B cell (primary cell): ENCODE results near the gene HIPK3. TPM values are rescaled to one million over a fixed set of nuclear protein-coding genes. Genes with fewer than 3 reads are reported as not detected.
"Not testable (repeated sequence)": the region's sequence is repeated elsewhere in the genome, so short reads cannot be mapped to it uniquely, and the experiment has no call there.

Source experiments
- ATAC-seq: fragments of 200-7000 bp; cut with Tn5 transposase; one replicate; pipeline ENCODE4 v1.10.0; 2021; ENCODE audit warnings: low read depth, mild to moderate bottlenecking, moderate number of reproducible peaks, moderate library complexity
- CTCF ChIA-PET: fragments of 350-600 bp; sonication (Branson Sonifier 250); formaldehyde crosslinking; loops from one replicate; lab custom pipeline; 2021; ENCODE audit warnings: antibody characterized with exemption, inconsistent platforms; lab: Charles Lee
- POLR2A ChIA-PET: fragments of 350-600 bp; sonication (Branson Sonifier 250); formaldehyde crosslinking; loops from one replicate; lab custom pipeline; 2021; ENCODE audit warnings: antibody characterized with exemption; lab: Charles Lee
- DNase-seq: peaks from one replicate; pipeline ENCODE4 v3.0.0; 2013
- H2AFZ ChIP-seq: 2 replicates; pipeline ENCODE4 v1.6.1; 2012; ENCODE audit warnings: mild to moderate bottlenecking, low read depth, low read length; ENCODE audit not compliant: insufficient read depth, poor library complexity, severe bottlenecking
- H3K27ac ChIP-seq, 2 donors: 1 replicate in 1 of 2; 2 replicates in 1 of 2; pipeline ENCODE4 v1.5.1; 2012 to 2013; ENCODE audit warnings: low read length in 2 of 2, mild to moderate bottlenecking in 2 of 2, moderate library complexity in 1 of 2
- H3K27me3 ChIP-seq, 4 experiments: fragments of 200-600 bp in 1 of 4; sonication (generic) in 1 of 4; replicated peaks in 1 of 4; 1 replicate in 2 of 4; 2 replicates in 2 of 4; pipeline versions ENCODE4 v1.6.1 to v1.7.0; 2013 to 2016; ENCODE audit warnings: low read length in 3 of 4, mild to moderate bottlenecking in 2 of 4, mixed read lengths in 1 of 4, moderate library complexity in 1 of 4; ENCODE audit not compliant: insufficient read depth in 4 of 4, control insufficient read depth in 3 of 4; ENCODE audit errors: control extremely low read depth in 1 of 4
- H3K36me3 ChIP-seq, 2 experiments: replicated peaks in 1 of 2; 1 replicate in 1 of 2; 2 replicates in 1 of 2; pipeline versions ENCODE4 v1.6.1 to v1.7.1; 2013; ENCODE audit warnings: low read length in 1 of 2; ENCODE audit not compliant: insufficient read depth in 2 of 2, control insufficient read depth in 1 of 2; ENCODE audit errors: control extremely low read depth in 1 of 2, extremely low read depth in 1 of 2
- H3K4me1 ChIP-seq, 2 donors: fragments of 200-600 bp in 1 of 2; sonication (generic) in 1 of 2; 1 replicate in 1 of 2; 2 replicates in 1 of 2; pipeline versions ENCODE4 v1.5.1 to v1.6.1; 2013 to 2017; ENCODE audit warnings: low read length in 2 of 2; ENCODE audit not compliant: control insufficient read depth in 2 of 2, insufficient read depth in 2 of 2
- H3K4me2 ChIP-seq: replicated peaks from 2 replicates; pipeline ENCODE3; 2012; ENCODE audit warnings: mild to moderate bottlenecking, low read depth, low read length; ENCODE audit not compliant: poor library complexity, severe bottlenecking
- H3K4me3 ChIP-seq, 5 experiments: fragments of 200-600 bp in 1 of 5; sonication (generic) in 1 of 5; 1 replicate in 3 of 5; 2 replicates in 2 of 5; pipeline versions ENCODE4 v1.5.1 to v1.7.0; 2011 to 2016; ENCODE audit warnings: low read length in 4 of 5, mild to moderate bottlenecking in 4 of 5, low read depth in 2 of 5, control low read depth in 1 of 5, moderate library complexity in 1 of 5; ENCODE audit not compliant: insufficient read depth in 1 of 5; ENCODE audit errors: control extremely low read depth in 1 of 5, extremely low read depth in 1 of 5
- H3K79me2 ChIP-seq: fragments of 200-600 bp; sonication (generic); one replicate; pipeline ENCODE4 v1.6.0; 2016; ENCODE audit warnings: low read length; ENCODE audit not compliant: control insufficient read depth, insufficient read depth
- H3K9ac ChIP-seq: fragments of 200-600 bp; sonication (generic); 2 replicates; pipeline ENCODE4 v1.6.1; 2017; ENCODE audit warnings: mild to moderate bottlenecking, low read length, moderate library complexity
- H3K9me3 ChIP-seq, 3 donors: one replicate each; pipeline versions ENCODE4 v1.6.1 to v1.7.1; 2013; ENCODE audit warnings: low read length in 2 of 3; ENCODE audit not compliant: control insufficient read depth in 2 of 3, insufficient read depth in 1 of 3; ENCODE audit errors: control extremely low read depth in 1 of 3
- H4K20me1 ChIP-seq: 2 replicates; pipeline ENCODE4 v1.6.0; 2012; ENCODE audit warnings: mild to moderate bottlenecking, low read length; ENCODE audit not compliant: insufficient read depth, control insufficient read depth, poor library complexity, severe bottlenecking
- H3K27ac Mint-ChIP-seq: one replicate; pipeline ENCODE4 v1.8.0; 2021; ENCODE audit warnings: mixed read lengths
- H3K27me3 Mint-ChIP-seq: one replicate; pipeline ENCODE4 v1.8.0; 2021; ENCODE audit warnings: mixed read lengths
- H3K4me1 Mint-ChIP-seq: one replicate; pipeline ENCODE4 v1.8.0; 2021; ENCODE audit warnings: mixed read lengths
- H3K4me3 Mint-ChIP-seq: one replicate; pipeline ENCODE4 v1.8.0; 2021; ENCODE audit warnings: mixed read lengths
- H3K9me3 Mint-ChIP-seq: one replicate; pipeline ENCODE4 v1.8.0; 2022; ENCODE audit warnings: mixed read lengths; ENCODE audit not compliant: insufficient read depth
- EZH2 ChIP-seq: IDR thresholded peaks from 2 replicates; pipeline ENCODE4 v1.6.1; 2012; ENCODE audit warnings: borderline replicate concordance, low read depth, mild to moderate bottlenecking, moderate library complexity, low read length; ENCODE audit not compliant: insufficient read depth, poor library complexity, severe bottlenecking
- WGBS: methylation state at CpG from one replicate; pipeline ENCODE4 v1.1.5; 2013; ENCODE audit warnings: missing lambda C conversion rate; ENCODE audit not compliant: insufficient coverage; 5-methylcytosine and 5-hydroxymethylcytosine counted together
- intact Hi-C: fragments of 100-400 bp; cut with micrococcal nuclease; formaldehyde crosslinking; loops from one replicate; pipeline ENCODE4 v1.10.0; 2022
- polyA plus RNA-seq: library from polyadenylated mRNA; depleted of rRNA; stranded (reverse); fragments of >200 nt; gene quantifications from 2 replicates; pipeline ENCODE4 v1.2.3, GENCODE V29; 2012
- total RNA-seq, 2 donors: library from RNA; stranded (reverse); fragments of 120-200 nt in 1 of 2; gene quantifications; 1 replicate in 1 of 2; 2 replicates in 1 of 2; pipeline versions ENCODE4 v1.2.3 to v1.2.4, GENCODE V29; 2013 to 2022
- TF ChIP-seq, protein P1 (sequence below): fragments of 200-600 bp; IDR thresholded peaks from one replicate; pipeline ENCODE4 v1.8.0; 2022; ENCODE audit warnings: antibody characterized with exemption, mild to moderate bottlenecking

HIPK3 gene
- total and polyA plus RNA-seq, 2 donors (not counting 1 experiment from before 2014, with no cell fraction given), result 13.1 to 81.6 TPM

- no peaks in the 10 kb centered on the region for H3K36me3 ChIP-seq
- peak overlapping the region; percentile 95 for H3K9ac ChIP-seq
- DNase-seq, result no peak
- 4% methylated on average over 9 of the region's 14 CpGs for WGBS
- ChIA-PET POLR2A (interaction anchor here (0.6 to 0.7 kb wide), 2 partner anchors 227 to 794 kb away, joined by 4 read pairs; no protein-coding TSS in a partner anchor), CTCF (interaction anchor here (0.7 to 1.0 kb wide), 4 partner anchors 70 to 787 kb away, joined by 3 to 4 read pairs (median 4); partner anchors contain the start of gene CSTF3)
- peaks cover 77% of the 10 kb centered on the region for H3K79me2 ChIP-seq
- no peaks in the 10 kb centered on the region for H3K9me3 ChIP-seq
- Mint-ChIP-seq H3K27me3 (no peaks in the 10 kb centered on the region), H3K27ac (peak overlapping the region; percentile 100), H3K4me3 (peak overlapping the region; percentile 93), H3K9me3 (no peaks in the 10 kb centered on the region), H3K4me1 (peaks cover 55% of the 10 kb centered on the region)
- peak overlapping the region; percentile 86 for H3K4me2 ChIP-seq
- peak overlapping the region; percentile 98 to 99 for H3K27ac ChIP-seq
- H2AFZ ChIP-seq, result peak overlapping the region; percentile 95
- H3K27me3 ChIP-seq, result no peaks in the 10 kb centered on the region
- TF ChIP-seq, protein P1, sequence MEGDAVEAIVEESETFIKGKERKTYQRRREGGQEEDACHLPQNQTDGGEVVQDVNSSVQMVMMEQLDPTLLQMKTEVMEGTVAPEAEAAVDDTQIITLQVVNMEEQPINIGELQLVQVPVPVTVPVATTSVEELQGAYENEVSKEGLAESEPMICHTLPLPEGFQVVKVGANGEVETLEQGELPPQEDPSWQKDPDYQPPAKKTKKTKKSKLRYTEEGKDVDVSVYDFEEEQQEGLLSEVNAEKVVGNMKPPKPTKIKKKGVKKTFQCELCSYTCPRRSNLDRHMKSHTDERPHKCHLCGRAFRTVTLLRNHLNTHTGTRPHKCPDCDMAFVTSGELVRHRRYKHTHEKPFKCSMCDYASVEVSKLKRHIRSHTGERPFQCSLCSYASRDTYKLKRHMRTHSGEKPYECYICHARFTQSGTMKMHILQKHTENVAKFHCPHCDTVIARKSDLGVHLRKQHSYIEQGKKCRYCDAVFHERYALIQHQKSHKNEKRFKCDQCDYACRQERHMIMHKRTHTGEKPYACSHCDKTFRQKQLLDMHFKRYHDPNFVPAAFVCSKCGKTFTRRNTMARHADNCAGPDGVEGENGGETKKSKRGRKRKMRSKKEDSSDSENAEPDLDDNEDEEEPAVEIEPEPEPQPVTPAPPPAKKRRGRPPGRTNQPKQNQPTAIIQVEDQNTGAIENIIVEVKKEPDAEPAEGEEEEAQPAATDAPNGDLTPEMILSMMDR, result no peak
- TF ChIP-seq EZH2, result no peak
- peaks cover 35% of the 10 kb centered on the region for H4K20me1 ChIP-seq
- peak overlapping the region; percentile 78 to 97 (median 90) for H3K4me3 ChIP-seq
- no peak for ATAC-seq
- intact Hi-C loops, result loop anchor here (1.0 to 5.0 kb wide), 6 partner anchors 70 to 1099 kb away; partner anchors contain the start of genes ABTB2, CSTF3, FBXO3 and TCP11L1
- peaks cover 23 to 28% of the 10 kb centered on the region in 2 donors for H3K4me1 ChIP-seq
Observed at GRCh38 chr11:33258631-33259205, 1.5 kb downstream of the HIPK3 start.

GRCh38 chr11:33259869-33260268, 2.7 kb downstream of the HIPK3 start:
- no peak for TF ChIP-seq EZH2
- TF ChIP-seq, protein P1, result no peak
- Mint-ChIP-seq H3K27ac (peak overlapping the region; percentile 13), H3K4me3 (peak overlapping the region; percentile 40), H3K4me1 (peaks cover 59% of the 10 kb centered on the region), H3K27me3 (no peaks in the 10 kb centered on the region), H3K9me3 (no peaks in the 10 kb centered on the region)
- Histone ChIP-seq H2AFZ (no peak overlapping the region), H3K27me3 (no peaks in the 10 kb centered on the region), H3K27ac (no peak overlapping the region), H4K20me1 (peaks cover 45% of the 10 kb centered on the region), H3K79me2 (peaks cover 82% of the 10 kb centered on the region), H3K9ac (no peak overlapping the region), H3K4me2 (peak overlapping the region; percentile 86), H3K36me3 (no peaks in the 10 kb centered on the region), H3K4me1 (peaks cover 23 to 34% of the 10 kb centered on the region in 2 donors), H3K9me3 (no peaks in the 10 kb centered on the region), H3K4me3 (peak overlapping the region in 1 of 5 experiments; percentile 30)
- ATAC-seq (no peak), DNase-seq (no peak)
- intact Hi-C loops, result loop anchor here (2.0 to 5.0 kb wide), 4 partner anchors 69 to 1097 kb away; partner anchors contain the start of genes ABTB2 and TCP11L1
- POLR2A ChIA-PET, result no interaction called here
- CTCF ChIA-PET, result interaction anchor here (0.5 kb wide), 1 partner anchor 853 kb away, joined by 3 read pairs; no protein-coding TSS in a partner anchor
- WGBS, result no CpG with 5 or more reads among the region's 2 CpGs

GRCh38 chr11:33261350-33261749, 4.2 kb downstream of the HIPK3 start:
- intact Hi-C loops, H3K9me3 ChIP-seq, H3K36me3 ChIP-seq, ATAC-seq, DNase-seq, H3K9me3 Mint-ChIP-seq, H2AFZ ChIP-seq, H3K4me2 ChIP-seq, H3K27me3 ChIP-seq, H3K9ac ChIP-seq, H3K4me3 Mint-ChIP-seq, H3K27me3 Mint-ChIP-seq, H3K27ac ChIP-seq, H3K27ac Mint-ChIP-seq, H3K4me3 ChIP-seq, CTCF ChIA-PET: not testable (repeated sequence)
- WGBS, result no CpG with 5 or more reads among the region's 1 CpG
- POLR2A ChIA-PET, result interaction anchor here (0.5 kb wide), 1 partner anchor 249 kb away, joined by 3 read pairs; no protein-coding TSS in a partner anchor
- Histone ChIP-seq H3K79me2 (peaks cover 86% of the 10 kb centered on the region), H4K20me1 (peaks cover 57% of the 10 kb centered on the region), H3K4me1 (peaks cover 20 to 31% of the 10 kb centered on the region in 2 donors)
- H3K4me1 Mint-ChIP-seq, result peaks cover 59% of the 10 kb centered on the region
